Measurements from ENCODE around the gene AJM1.

The AJM1 gene

GRCh38 chr9:136803551-136804508 is 38.4 kb upstream of the AJM1 start:
- FAIRE-seq, result no peak
- TF ChIP-seq POLR2A (IDR thresholded peaks at IDR 0.05; ENCODE audit: low read depth, low read length), result no peak
- no peak for DNase-seq (ENCODE audit: insufficient read length, low spot score)

GRCh38 chr9:136804509-136805206 is 37.6 kb upstream of the AJM1 start:
- FAIRE-seq (no peak), DNase-seq (ENCODE audit: insufficient read length, low spot score) (no peak)
- no peak for TF ChIP-seq POLR2A (IDR thresholded peaks at IDR 0.05; ENCODE audit: low read depth, low read length)

DNA sequence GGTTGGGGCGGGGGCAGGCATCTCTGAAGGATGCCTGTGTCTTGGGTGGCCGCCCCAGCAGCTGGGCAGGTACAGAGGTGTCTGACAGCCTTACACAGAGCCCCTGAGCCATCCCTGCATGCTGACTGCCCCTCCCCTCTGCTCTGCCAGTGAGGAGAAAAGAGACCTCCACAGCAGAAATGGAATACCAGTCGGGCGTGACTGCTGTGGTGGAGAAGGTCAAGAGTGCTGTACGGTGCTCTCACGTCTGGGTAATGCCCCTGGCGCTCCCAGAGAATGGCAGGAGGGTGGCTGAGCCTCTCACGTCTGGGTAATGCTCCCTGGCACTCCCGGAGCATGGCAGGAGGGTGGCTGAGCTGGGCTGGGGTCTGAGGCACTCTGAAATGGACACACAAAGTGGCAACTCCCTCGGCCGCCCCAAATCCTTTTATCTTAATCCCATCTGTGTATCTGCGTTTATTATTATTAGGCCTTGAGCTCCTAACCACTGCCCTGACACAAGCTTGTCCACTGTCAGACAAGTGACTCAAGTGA is 37.0 kb upstream of the AJM1 start:
- FAIRE-seq (no peak), DNase-seq (ENCODE audit: insufficient read length, low spot score) (no peak)
- no peak for TF ChIP-seq POLR2A (IDR thresholded peaks at IDR 0.05; ENCODE audit: low read depth, low read length)

- DNase-seq (ENCODE audit: insufficient read length, low spot score) (no peak), FAIRE-seq (no peak)
- TF ChIP-seq POLR2A (IDR thresholded peaks at IDR 0.05; ENCODE audit: low read depth, low read length), result no peak
Observed at GRCh38 chr9:136806067-136806466, 36.2 kb upstream of the AJM1 start.

DNA sequence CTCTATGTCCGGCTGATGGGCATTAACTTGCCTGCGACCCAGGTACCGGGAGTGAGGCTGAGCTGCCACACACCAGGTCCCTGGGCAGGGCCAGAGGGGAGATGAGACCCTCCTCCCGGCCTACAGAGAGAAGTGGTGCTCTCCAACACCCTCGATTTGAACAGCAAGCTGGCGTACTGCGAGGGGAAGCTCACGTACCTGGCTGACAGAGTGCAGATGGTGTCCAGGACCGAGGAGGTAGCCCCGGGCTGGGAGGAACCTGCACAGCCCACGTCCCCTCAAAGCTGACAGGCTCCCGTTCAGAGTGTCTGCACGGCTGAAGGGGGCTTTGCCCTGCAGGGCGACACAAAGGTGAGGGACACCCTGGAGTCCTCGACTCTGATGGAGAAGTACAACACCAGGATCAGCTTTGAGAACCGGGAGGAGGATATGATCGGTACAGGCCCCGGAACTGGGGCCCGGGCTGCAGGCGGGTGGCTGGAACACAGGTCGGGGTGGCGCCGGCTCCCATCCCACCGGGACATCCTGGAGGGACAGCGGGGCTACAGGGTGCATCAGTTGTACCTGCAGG is 35.6 kb upstream of the AJM1 start:
- no peak for TF ChIP-seq POLR2A (IDR thresholded peaks at IDR 0.05; ENCODE audit: low read depth, low read length)
- DNase-seq (ENCODE audit: insufficient read length, low spot score) (no peak), FAIRE-seq (no peak)

DNA sequence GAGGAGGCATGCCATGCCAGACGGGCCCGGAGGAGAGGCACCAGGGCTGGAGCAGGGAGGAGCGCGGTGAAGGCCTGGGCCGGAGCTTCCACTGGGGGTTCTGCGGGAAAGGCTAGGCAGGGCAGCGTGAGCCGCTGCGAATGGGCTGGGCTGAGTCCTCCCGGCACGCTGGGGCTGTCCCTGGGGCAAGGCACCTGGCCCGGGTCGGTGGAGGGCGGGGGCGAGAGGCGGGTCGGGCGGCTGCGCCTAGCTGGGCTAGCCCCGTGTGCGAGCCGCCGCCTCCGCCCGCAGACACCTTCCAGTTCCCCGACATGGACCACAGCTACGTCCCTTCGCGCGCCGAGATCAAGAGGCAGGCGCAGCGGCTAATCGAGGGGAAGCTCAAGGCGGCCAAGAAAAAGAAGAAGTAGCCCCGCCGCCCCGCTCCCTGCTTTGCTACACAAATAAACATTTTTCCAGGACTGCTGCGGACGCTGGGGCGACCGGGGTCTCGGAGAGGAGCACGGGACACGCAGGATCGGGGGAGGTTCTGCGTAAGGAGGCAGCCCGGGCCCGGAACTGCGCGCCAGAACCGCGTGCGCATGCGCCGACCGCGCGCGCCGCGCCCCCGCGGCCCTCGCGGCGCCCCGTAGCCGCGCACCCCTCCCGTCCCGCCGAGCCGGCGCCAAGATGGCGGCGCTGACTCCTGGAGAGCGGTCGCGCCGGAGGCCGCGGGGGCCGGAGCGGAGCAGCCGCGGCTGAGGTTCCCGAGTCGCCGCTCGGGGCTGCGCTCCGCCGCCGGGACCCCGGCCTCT is 34.8 kb upstream of the AJM1 start, which contains the start of gene RABL6:
Gene RABL6, plus strand, starts transcription at position 668 of the 794 bp plus-strand sequence. CDS start 249 bp downstream, outside the sequence.
- peak; percentile 86 for TF ChIP-seq POLR2A (IDR thresholded peaks at IDR 0.05; ENCODE audit: low read depth, low read length)
- FAIRE-seq (no peak), DNase-seq (ENCODE audit: insufficient read length, low spot score) (peak; percentile 100)

DNA sequence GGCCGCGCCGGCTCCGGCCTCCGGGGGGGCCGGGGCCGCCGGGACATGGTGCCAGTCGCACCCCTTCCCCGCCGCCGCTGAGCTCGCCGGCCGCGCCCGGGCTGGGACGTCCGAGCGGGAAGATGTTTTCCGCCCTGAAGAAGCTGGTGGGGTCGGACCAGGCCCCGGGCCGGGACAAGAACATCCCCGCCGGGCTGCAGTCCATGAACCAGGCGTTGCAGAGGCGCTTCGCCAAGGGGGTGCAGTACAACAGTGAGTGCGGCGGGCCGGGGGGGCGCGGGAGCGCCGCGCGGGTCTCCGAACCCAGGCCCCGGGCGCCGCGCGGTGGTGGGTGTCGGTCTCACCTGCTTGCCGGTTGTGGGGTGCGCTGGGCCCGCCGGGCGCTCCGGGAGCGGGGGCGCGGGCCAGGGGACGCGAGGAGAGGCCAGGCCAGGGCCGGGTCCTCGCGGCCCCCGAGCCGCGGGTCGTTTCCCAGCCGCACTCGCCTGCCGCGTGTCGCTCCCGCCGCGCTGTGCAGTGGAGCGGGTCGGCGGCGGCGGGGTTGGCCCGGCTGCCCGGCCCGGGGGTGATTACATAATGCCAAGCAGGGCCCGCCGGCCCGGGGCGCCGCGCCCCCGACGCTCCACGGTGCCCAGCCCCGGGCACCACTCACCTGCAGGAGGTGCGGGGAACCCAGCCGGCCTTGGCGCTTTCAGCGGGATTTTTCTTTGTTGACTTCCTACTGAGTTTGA is 34.0 kb upstream of the AJM1 start:
- FAIRE-seq, result no peak
- peak; percentile 68 for DNase-seq (ENCODE audit: insufficient read length, low spot score)
- no peak for TF ChIP-seq POLR2A (IDR thresholded peaks at IDR 0.05; ENCODE audit: low read depth, low read length)

- TF ChIP-seq POLR2A (IDR thresholded peaks at IDR 0.05; ENCODE audit: low read depth, low read length), result no peak
- DNase-seq (ENCODE audit: insufficient read length, low spot score) (peak; percentile 72), FAIRE-seq (no peak)
Observed at GRCh38 chr9:136808806-136809158, 33.5 kb upstream of the AJM1 start.

DNA sequence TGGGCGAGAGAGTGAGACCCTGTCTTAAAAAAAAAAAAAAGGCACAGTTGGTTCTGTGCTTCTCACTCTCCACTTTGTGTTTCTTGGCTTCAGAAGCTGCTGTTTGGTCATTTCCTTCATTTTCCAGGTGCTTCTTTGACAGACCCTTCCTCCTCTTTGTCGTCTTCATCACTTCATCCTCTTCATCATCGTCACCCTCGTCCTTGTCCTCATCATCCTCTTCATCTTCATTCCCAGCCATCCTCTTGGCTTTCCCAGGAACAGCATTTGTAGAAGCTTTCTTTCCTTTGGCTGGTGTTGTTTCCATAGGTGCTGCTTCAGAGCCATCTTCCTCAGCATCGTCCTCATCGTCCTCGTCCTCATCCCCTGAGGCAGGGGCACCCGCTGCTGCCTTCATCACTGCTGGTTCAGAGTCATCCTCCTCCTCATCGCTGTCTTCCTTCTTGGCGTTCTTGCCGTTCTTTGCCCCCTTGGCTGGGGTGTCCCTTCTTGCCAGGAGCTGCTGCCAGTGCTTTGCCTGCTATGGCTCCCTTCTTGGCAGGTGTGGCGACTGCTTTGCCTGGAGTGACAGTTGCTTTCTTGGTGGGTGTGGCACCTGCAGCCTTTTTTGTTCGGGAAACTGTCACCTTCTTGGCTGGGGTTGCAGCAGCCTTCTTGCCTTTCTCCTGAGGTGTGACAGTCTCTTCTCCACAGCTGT is 27.4 kb upstream of the AJM1 start:
- no peak for DNase-seq (ENCODE audit: insufficient read length, low spot score)
- no peak for FAIRE-seq

DNA sequence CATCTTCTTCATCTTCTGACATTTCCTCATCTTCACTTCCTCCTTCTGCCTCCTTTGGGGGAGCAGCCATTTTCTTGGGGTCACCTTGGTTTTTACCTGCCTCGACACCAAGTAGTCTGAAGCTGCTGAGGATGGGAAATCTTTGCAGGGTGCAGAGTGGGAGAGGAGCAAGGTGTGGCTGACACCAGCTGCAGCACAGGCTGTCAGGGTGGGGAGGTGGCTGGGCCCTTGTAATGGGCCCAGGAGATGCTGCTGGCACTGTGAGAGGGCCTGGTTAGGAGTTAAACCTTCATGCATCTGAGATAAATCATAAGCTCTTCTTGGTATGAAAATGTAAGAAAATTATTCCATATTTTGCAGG is 26.9 kb upstream of the AJM1 start:
- DNase-seq (ENCODE audit: insufficient read length, low spot score) (no peak), FAIRE-seq (no peak)
- no peak for TF ChIP-seq POLR2A (IDR thresholded peaks at IDR 0.05; ENCODE audit: low read depth, low read length)

More for the DNA sequence above, 27.4 kb upstream of the AJM1 start:
- no peak for TF ChIP-seq POLR2A (IDR thresholded peaks at IDR 0.05; ENCODE audit: low read depth, low read length)

GRCh38 chr9:136820971-136821825 is 21.1 kb upstream of the AJM1 start:
- FAIRE-seq, result no peak
- DNase-seq (ENCODE audit: insufficient read length, low spot score), result no peak
- no peak for TF ChIP-seq POLR2A (IDR thresholded peaks at IDR 0.05; ENCODE audit: low read depth, low read length)
